Mucosa of descending colon (tissue), 3 donors: Measurements from ENCODE around the gene ADGRD1. TPM values are rescaled to one million over a fixed set of nuclear protein-coding genes. Genes with fewer than 3 reads are reported as not detected.

Experiments
- ATAC-seq: fragments of 200-7000 bp; cut with Tn5 transposase; one replicate; pipeline ENCODE4 v1.9.1; 2020; ENCODE audit warnings: mild to moderate bottlenecking, moderate library complexity
- DNase-seq, 3 donors: peaks; one replicate each; pipeline ENCODE4 v3.0.0-alpha.2; 2020
- H3K36me3 ChIP-seq: fragments of 200-600 bp; one replicate; pipeline ENCODE4 v1.8.0; 2021; ENCODE audit warnings: low read depth, mild to moderate bottlenecking
- H3K4me1 ChIP-seq: fragments of 200-600 bp; one replicate; pipeline ENCODE4 v1.8.0; 2021; ENCODE audit warnings: low read depth, mild to moderate bottlenecking
- H3K4me3 ChIP-seq: fragments of 200-600 bp; one replicate; pipeline ENCODE4 v1.8.0; 2021; ENCODE audit warnings: mild to moderate bottlenecking
- H3K9me3 ChIP-seq: fragments of 200-600 bp; one replicate; pipeline ENCODE4 v1.8.0; 2021; ENCODE audit warnings: mild to moderate bottlenecking
- CTCF ChIP-seq: fragments of 200-600 bp; IDR thresholded peaks from one replicate; pipeline ENCODE4 v1.8.0; 2022; ENCODE audit warnings: antibody characterized with exemption, mild to moderate bottlenecking
- intact Hi-C, 2 donors: fragments of 100-400 bp; cut with DNase I in 1 of 2; cut with micrococcal nuclease in 1 of 2; formaldehyde crosslinking; loops; one replicate each; pipeline versions ENCODE4 v1.11.0 to v1.11.1; 2022; cut with DNase I, micrococcal nuclease
- total RNA-seq, 3 donors: library from RNA; stranded (reverse); fragmentation: NEBNext Ultra II Directional in 2 of 3; extraction: Animal tissue kit (Norgen Biotek cat#: 25700) in 2 of 3; gene quantifications; one replicate each; pipeline versions ENCODE4 v1.2.1 to v1.2.4, GENCODE V29; 2021 to 2023
- donor health status: DM: no; HTN: no; CAD: no; lungs with moderate emphysema.
- donor health status: DM: no; HTN: no; CAD: no.
- donor health status: DM: no; HTN: yes; CAD: no.

ADGRD1 gene
- total RNA-seq, 3 donors from 2014 or later, result 2.6 to 18.4 (median 12.9) TPM

- Histone ChIP-seq H3K4me3 (no peak overlapping the region), H3K4me1 (no peaks in the 10 kb centered on the region), H3K36me3 (no peaks in the 10 kb centered on the region), H3K9me3 (no peaks in the 10 kb centered on the region)
- no peak for DNase-seq
- ATAC-seq, result no peak
- TF ChIP-seq CTCF, result no peak
- intact Hi-C loops, result no loop called here
These were observed 28.2 kb downstream of the ADGRD1 start for GRCh38 chr12:130981911-130982310.

- ATAC-seq (no peak), DNase-seq (no peak)
- intact Hi-C loops, result no loop called here
These were observed 29.0 kb downstream of the ADGRD1 start for GRCh38 chr12:130982565-130983225.

GRCh38 chr12:130983328-130984017 is 29.8 kb downstream of the ADGRD1 start:
- no peak for TF ChIP-seq CTCF
- DNase-seq (no peak), ATAC-seq (no peak)
- intact Hi-C loops, result no loop called here
- H3K36me3 ChIP-seq, result no peaks in the 10 kb centered on the region
- H3K9me3 ChIP-seq, result no peaks in the 10 kb centered on the region
- no peak overlapping the region for H3K4me3 ChIP-seq
- H3K4me1 ChIP-seq, result no peaks in the 10 kb centered on the region

More at GRCh38 chr12:130982565-130983225, 29.0 kb downstream of the ADGRD1 start:
- H3K4me1 ChIP-seq, result no peaks in the 10 kb centered on the region
- H3K4me3 ChIP-seq, result no peak overlapping the region
- no peak for TF ChIP-seq CTCF
- H3K36me3 ChIP-seq, result no peaks in the 10 kb centered on the region
- H3K9me3 ChIP-seq, result no peaks in the 10 kb centered on the region

GRCh38 chr12:130984183-130985058 is 30.7 kb downstream of the ADGRD1 start:
- no peak for ATAC-seq
- intact Hi-C loops, result no loop called here

More at GRCh38 chr12:130984183-130985058, 30.7 kb downstream of the ADGRD1 start:
- Histone ChIP-seq H3K4me1 (no peaks in the 10 kb centered on the region), H3K4me3 (no peak overlapping the region), H3K9me3 (no peaks in the 10 kb centered on the region), H3K36me3 (no peaks in the 10 kb centered on the region)
- no peak for DNase-seq
- TF ChIP-seq CTCF, result no peak
